K562 (cell line): ENCODE data around the gene RGS3. TPM values are rescaled to one million over a fixed set of nuclear protein-coding genes. Genes with fewer than 3 reads are reported as not detected.

Experiments
- ATAC-seq: fragments of 200-7000 bp; cut with Tn5 transposase; 3 replicates; pipeline ENCODE4 v1.9.1; 2020; ENCODE audit warnings: moderate library complexity
- BruUV-seq: library from RNA; stranded (reverse); fragments of 400-500 nt; replicated peaks from 2 replicates; lab custom pipeline; 2021; lab: Mats Ljungman, UMichigan
- CTCF ChIA-PET: fragments of 300-600 bp; formaldehyde crosslinking; extraction: SDS; loops from one replicate; lab custom pipeline; 2021; ENCODE audit warnings: low intra/inter-chr PET ratio; lab: Yijun Ruan, JAX
- POLR2A ChIA-PET: fragments of 300-600, 350-650 bp; sonication (Branson Sonifier 250); formaldehyde crosslinking; extraction: SDS; loops from one replicate; lab custom pipeline; 2021; ENCODE audit warnings: antibody characterized with exemption, inconsistent platforms; lab: Yijun Ruan, JAX
- DNase-seq, 4 experiments: peaks; one replicate each; pipeline versions ENCODE4 v3.0.0 to v3.0.0-alpha.2; 2011 to 2018; ENCODE audit warnings: low spot score in 3 of 4, mixed read lengths in 3 of 4; ENCODE audit errors: extremely low read depth in 1 of 4
- FAIRE-seq: peaks from 2 replicates; lab custom pipeline; 2011; peaks lifted over from hg19 to GRCh38; lab: Jason Lieb, UNC
- H2AFZ ChIP-seq: 2 replicates; pipeline ENCODE4 v1.6.0; 2011; ENCODE audit warnings: low read depth, low read length, control low read depth, inconsistent platforms
- H3K27ac ChIP-seq: fragments of 200-600 bp; 3 replicates; pipeline ENCODE4 v1.8.0; 2011; ENCODE audit warnings: low read depth, mild to moderate bottlenecking, control low read depth, inconsistent platforms, low read length, moderate library complexity, mixed read lengths; ENCODE audit errors: extremely low read depth
- H3K27me3 ChIP-seq, 2 experiments: fragments of 300-600 bp in 1 of 2; 2 replicates in 1 of 2; 3 replicates in 1 of 2; pipeline versions ENCODE4 v1.6.0 to v1.8.0; 2011; ENCODE audit warnings: inconsistent platforms in 2 of 2, low read length in 2 of 2, mild to moderate bottlenecking in 1 of 2, mixed read lengths in 1 of 2, moderate library complexity in 1 of 2; ENCODE audit not compliant: control insufficient read depth in 2 of 2, insufficient read depth in 2 of 2
- H3K36me3 ChIP-seq: fragments of 300-600 bp; 3 replicates; pipeline ENCODE4 v1.8.0; 2011; ENCODE audit warnings: mild to moderate bottlenecking, low read length, inconsistent platforms; ENCODE audit not compliant: control insufficient read depth, insufficient read depth
- H3K4me1 ChIP-seq, 2 experiments: fragments of 200-600 bp in 1 of 2; replicated peaks in 1 of 2; 2 replicates in 1 of 2; 3 replicates in 1 of 2; pipeline versions ENCODE4 v1.5.1 to v1.8.0; 2011; ENCODE audit warnings: inconsistent platforms in 2 of 2, low read length in 2 of 2, mild to moderate bottlenecking in 1 of 2, mixed read lengths in 1 of 2, moderate library complexity in 1 of 2; ENCODE audit not compliant: control insufficient read depth in 2 of 2, insufficient read depth in 2 of 2
- H3K4me2 ChIP-seq: 2 replicates; pipeline ENCODE4 v1.6.1; 2011; ENCODE audit warnings: low read length, control low read depth, inconsistent platforms, mixed read lengths; ENCODE audit not compliant: insufficient read depth
- H3K4me3 ChIP-seq: fragments of 200-600 bp; sonication (generic), shearing (Covaris generic); 2 replicates; pipeline ENCODE4 v1.5.1; 2016; ENCODE audit warnings: control low read depth, inconsistent platforms
- H3K79me2 ChIP-seq: fragments of 200-600 bp; 3 replicates; pipeline ENCODE4 v1.8.0; 2011; ENCODE audit warnings: low read length, inconsistent platforms; ENCODE audit not compliant: control insufficient read depth, insufficient read depth
- H3K9ac ChIP-seq, 2 experiments: 2 replicates each; pipeline versions ENCODE4 v1.6.0 to v1.6.1; 2011; ENCODE audit warnings: low read depth in 2 of 2, low read length in 2 of 2, control low read depth in 1 of 2, inconsistent platforms in 1 of 2, mild to moderate bottlenecking in 1 of 2, mixed read lengths in 1 of 2; ENCODE audit not compliant: insufficient read depth in 1 of 2
- H3K9me1 ChIP-seq: one replicate; pipeline ENCODE4 v1.6.0; 2011; ENCODE audit warnings: inconsistent platforms, mild to moderate bottlenecking, low read length, moderate library complexity; ENCODE audit not compliant: control insufficient read depth, insufficient read depth
- H3K9me3 ChIP-seq: replicated peaks from 2 replicates; pipeline ENCODE4 v1.5.1; 2011; ENCODE audit warnings: low read depth, low read length, inconsistent platforms; ENCODE audit not compliant: control insufficient read depth, insufficient read depth
- H4K20me1 ChIP-seq: replicated peaks from 2 replicates; pipeline ENCODE4 v1.6.1; 2011; ENCODE audit warnings: low read length, inconsistent platforms, mixed read lengths; ENCODE audit not compliant: control insufficient read depth, insufficient read depth
- DLX4 ChIP-seq: fragments of 250-450 bp; sonication (Bioruptor Pico); IDR thresholded peaks from 2 replicates; pipeline ENCODE4 v1.6.1; 2021; ENCODE audit warnings: mild to moderate bottlenecking
- EHMT2 ChIP-seq: fragments of 450-650 bp; IDR thresholded peaks from 2 replicates; pipeline ENCODE4 v1.6.1; 2018; ENCODE audit warnings: antibody characterized with exemption
- ETV6 ChIP-seq, 3 experiments: fragments of 150-350 bp in 1 of 3; sonication (generic) in 1 of 3; formaldehyde crosslinking in 1 of 3; IDR thresholded peaks; 2 replicates each; pipeline versions ENCODE4 v1.6.1 to v1.8.0; 2014 to 2022; ENCODE audit warnings: borderline replicate concordance in 2 of 3, low read depth in 2 of 3, antibody characterized with exemption in 1 of 3, low read length in 1 of 3, mild to moderate bottlenecking in 1 of 3, missing genetic modification reagents in 1 of 3
- FOSL1 ChIP-seq: fragments of 200-800 bp; sonication (Bioruptor generic); conservative IDR thresholded peaks from 2 replicates; pipeline ENCODE4 v1.6.1; 2016; ENCODE audit warnings: missing genetic modification characterization, missing compliant biosample characterization
- FOXJ3 ChIP-seq: sonication (generic); formaldehyde crosslinking; IDR thresholded peaks from 2 replicates; pipeline ENCODE4 v1.4.0; 2020; ENCODE audit warnings: mild to moderate bottlenecking, missing genetic modification reagents
- FOXM1 ChIP-seq, 2 experiments: fragments of 450-650 bp in 1 of 2; sonication (generic) in 1 of 2; formaldehyde crosslinking in 1 of 2; IDR thresholded peaks; 2 replicates each; pipeline versions ENCODE4 v1.6.1 to v1.9.0; 2017 to 2022; ENCODE audit warnings: low read depth in 2 of 2, mild to moderate bottlenecking in 2 of 2, missing genetic modification reagents in 1 of 2, moderate library complexity in 1 of 2
- MCM2 ChIP-seq: fragments of 450-650 bp; IDR thresholded peaks from 2 replicates; pipeline ENCODE4 v1.6.1; 2017; ENCODE audit warnings: low read depth, mild to moderate bottlenecking
- MTA1 ChIP-seq: fragments of 450-650 bp; IDR thresholded peaks from 2 replicates; pipeline ENCODE4 v1.6.1; 2017; ENCODE audit warnings: borderline replicate concordance
- MYBL2 ChIP-seq, 2 experiments: fragments of 450-650 bp in 1 of 2; sonication (generic) in 1 of 2; formaldehyde crosslinking in 1 of 2; IDR thresholded peaks; 2 replicates each; pipeline versions ENCODE4 v1.6.1 to v1.8.1; 2017 to 2022; ENCODE audit warnings: borderline replicate concordance in 1 of 2, inconsistent platforms in 1 of 2, low read depth in 1 of 2, mild to moderate bottlenecking in 1 of 2, missing genetic modification reagents in 1 of 2, moderate library complexity in 1 of 2
- RB1 ChIP-seq: fragments of 450-650 bp; IDR thresholded peaks from 2 replicates; pipeline ENCODE4 v1.6.1; 2017; ENCODE audit warnings: low read depth, mild to moderate bottlenecking
- STAT5A ChIP-seq: IDR thresholded peaks from 2 replicates; pipeline ENCODE4 v1.6.1; 2012; ENCODE audit warnings: low read length, inconsistent platforms, borderline replicate concordance
- TAF9B ChIP-seq: fragments of 450-650 bp; IDR thresholded peaks from 2 replicates; pipeline ENCODE4 v1.6.1; 2018; ENCODE audit warnings: mild to moderate bottlenecking; ENCODE audit not compliant: partially characterized antibody
- ZBTB17 ChIP-seq: fragments of 450-650 bp; formaldehyde crosslinking; IDR thresholded peaks from 2 replicates; pipeline ENCODE4 v1.4.0; 2020; ENCODE audit warnings: mild to moderate bottlenecking
- ZBTB26 ChIP-seq: fragments of 450-650 bp; formaldehyde crosslinking; IDR thresholded peaks from 2 replicates; pipeline ENCODE4 v1.4.0; 2022; ENCODE audit warnings: missing genetic modification characterization
- ZKSCAN1 ChIP-seq: fragments of 150-350 bp; IDR thresholded peaks from 2 replicates; pipeline ENCODE4 v1.6.1; 2016; ENCODE audit warnings: low read depth, low read length
- ZNF175 ChIP-seq: fragments of 200-800 bp; sonication (Bioruptor generic); IDR thresholded peaks from 2 replicates; pipeline ENCODE4 v1.6.1; 2016; ENCODE audit warnings: low read depth, mild to moderate bottlenecking, missing genetic modification characterization, missing compliant biosample characterization
- ZNF408 ChIP-seq: fragments of 250-450 bp; sonication (Bioruptor Pico); IDR thresholded peaks from 2 replicates; pipeline ENCODE4 v1.4.0; 2020; ENCODE audit warnings: low read depth, mild to moderate bottlenecking, moderate library complexity
- ZNF696 ChIP-seq: fragments of 250-450 bp; sonication (Bioruptor Pico); conservative IDR thresholded peaks from 2 replicates; pipeline ENCODE4 v1.4.0; 2020; ENCODE audit warnings: mild to moderate bottlenecking, moderate library complexity
- WGBS: fragments of 100-300 bp; shearing (Covaris generic); methylation state at CpG from one replicate; pipeline ENCODE4 v1.1.6; 2016; ENCODE audit warnings: low coverage, mixed read lengths; ENCODE audit not compliant: insufficient coverage; ENCODE audit errors: missing lambda C conversion rate; 5-methylcytosine and 5-hydroxymethylcytosine counted together
- in situ Hi-C: fragments of 300-500 bp; cut with MboI; formaldehyde crosslinking; loops from 4 replicates; pipeline ENCODE4 v1.15.0; 2018; ENCODE audit warnings: inconsistent platforms, mixed read lengths
- intact Hi-C: fragments of 100-400 bp; cut with micrococcal nuclease; formaldehyde crosslinking; loops from 2 replicates; pipeline ENCODE4 v1.14.2; 2022
- polyA plus RNA-seq, 8 experiments: library from polyadenylated mRNA; depleted of rRNA in 4 of 8; stranded (reverse) in 5 of 8; unstranded in 3 of 8; fragments of >200 nt; fragmentation: Nextera tagmentation in 2 of 8; fragmentation: Illumina TruSeq in 1 of 8; extraction: Ambion mirVana in 2 of 8; extraction: Trizol in 1 of 8; gene quantifications; 2 replicates each; pipeline versions ENCODE4 v1.2.1 to v1.2.3, GENCODE V29; 2011 to 2014; ENCODE audit warnings: inconsistent platforms in 1 of 8, missing spikeins in 1 of 8
- total RNA-seq, 7 experiments: library from RNA; depleted of rRNA in 6 of 7; stranded (reverse); fragments of >200 nt in 6 of 7; fragmentation: Illumina TruSeq in 2 of 7; extraction: Trizol in 2 of 7; gene quantifications; 2 replicates each; pipeline versions ENCODE4 v1.2.1 to v1.2.3, GENCODE V29; 2011 to 2021; ENCODE audit warnings: low replicate concordance in 1 of 7
- TF ChIP-seq, protein P1 (sequence below): fragments of 250-450 bp; sonication (Bioruptor Pico); IDR thresholded peaks from 2 replicates; pipeline ENCODE4 v1.5.0; 2020; ENCODE audit warnings: mild to moderate bottlenecking

Gene RGS3
- total and polyA plus RNA-seq, 9 of the 15 experiments (the other 6 are each of a cell fraction or from before 2014, with no cell fraction given) = 0.08 to 2.9 (median 0.95) TPM

GRCh38 chr9:113471143-113471542, 7.6 kb downstream of the RGS3 start:
- FAIRE-seq (no peak), DNase-seq (no peak), ATAC-seq (no peak)
- H3K4me2 ChIP-seq = no peak overlapping the region
- H3K9ac ChIP-seq = no peak overlapping the region
- H2AFZ ChIP-seq = no peak overlapping the region
- intact Hi-C loops (no loop called here), in situ Hi-C loops (no loop called here)
- H3K36me3 ChIP-seq = no peaks in the 10 kb centered on the region
- 0 out of 2 replicates have a peak, but pooled peaks cover 4% of the 10 kb centered on the region for H3K9me3 ChIP-seq
- TF ChIP-seq, protein P1, sequence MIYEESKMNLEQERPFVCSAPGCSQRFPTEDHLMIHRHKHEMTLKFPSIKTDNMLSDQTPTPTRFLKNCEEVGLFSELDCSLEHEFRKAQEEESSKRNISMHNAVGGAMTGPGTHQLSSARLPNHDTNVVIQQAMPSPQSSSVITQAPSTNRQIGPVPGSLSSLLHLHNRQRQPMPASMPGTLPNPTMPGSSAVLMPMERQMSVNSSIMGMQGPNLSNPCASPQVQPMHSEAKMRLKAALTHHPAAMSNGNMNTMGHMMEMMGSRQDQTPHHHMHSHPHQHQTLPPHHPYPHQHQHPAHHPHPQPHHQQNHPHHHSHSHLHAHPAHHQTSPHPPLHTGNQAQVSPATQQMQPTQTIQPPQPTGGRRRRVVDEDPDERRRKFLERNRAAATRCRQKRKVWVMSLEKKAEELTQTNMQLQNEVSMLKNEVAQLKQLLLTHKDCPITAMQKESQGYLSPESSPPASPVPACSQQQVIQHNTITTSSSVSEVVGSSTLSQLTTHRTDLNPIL (CRISPR knock-in tag) = no peak
- TF ChIP-seq STAT5A = no peak
- no peak for TF ChIP-seq MYBL2 (IDR thresholded peaks at IDR 0.05; ENCODE audit: low read depth)
- no peak for TF ChIP-seq MYBL2 (CRISPR knock-in tag; IDR thresholded peaks at IDR 0.05; ENCODE audit: borderline replicate concordance)
- no peak for TF ChIP-seq ZKSCAN1
- no peak for TF ChIP-seq ZNF408 (CRISPR knock-in tag)
- no peak for TF ChIP-seq TAF9B
- TF ChIP-seq ZBTB26 (CRISPR knock-in tag) = no peak
- TF ChIP-seq EHMT2 = no peak
- TF ChIP-seq ZNF175 = no peak
- TF ChIP-seq FOXM1 (IDR thresholded peaks at IDR 0.05; ENCODE audit: low read depth) = no peak
- no peak for TF ChIP-seq FOXM1 (CRISPR knock-in tag; IDR thresholded peaks at IDR 0.05; ENCODE audit: low read depth)
- no peak for TF ChIP-seq FOXJ3
- no peak for TF ChIP-seq FOSL1
- no peak for TF ChIP-seq ETV6 (IDR thresholded peaks at IDR 0.05; ENCODE audit: borderline replicate concordance in 1 of 2, low read depth in 2 of 2, low read length in 1 of 2)
- no peak for TF ChIP-seq ETV6 (CRISPR knock-in tag; IDR thresholded peaks at IDR 0.05; ENCODE audit: borderline replicate concordance)
- TF ChIP-seq MCM2 = no peak
- TF ChIP-seq ZBTB17 = no peak
- TF ChIP-seq ZNF696 (CRISPR knock-in tag) = no peak
- TF ChIP-seq DLX4 (CRISPR knock-in tag) = no peak
- no peak for TF ChIP-seq MTA1
- TF ChIP-seq RB1 = no peak
- no peaks in the 10 kb centered on the region for H3K4me1 ChIP-seq
- H3K4me3 ChIP-seq = no peak overlapping the region
- WGBS = 0% methylated on average over 1 of the region's 1 CpG
- POLR2A ChIA-PET = interaction anchor here (0.9 to 1.0 kb wide), 2 partner anchors 16 to 18 kb away, joined by 3 read pairs; no protein-coding TSS in a partner anchor
- CTCF ChIA-PET = interaction anchor here (0.7 kb wide), 1 partner anchor 42 kb away, joined by 3 read pairs; no protein-coding TSS in a partner anchor
- no TSS peak for BruUV-seq
- H4K20me1 ChIP-seq = no peaks in the 10 kb centered on the region
- H3K79me2 ChIP-seq = no peaks in the 10 kb centered on the region
- no peak overlapping the region for H3K27ac ChIP-seq
- H3K9me1 ChIP-seq = no peaks in the 10 kb centered on the region
- H3K27me3 ChIP-seq = peaks cover 15 to 26% of the 10 kb centered on the region in 2 experiments
